ENCODE results near the gene KCNJ5.

GRCh38 chr11:128921793-128922192 is 30.6 kb downstream of the KCNJ5 start:
- TF ChIP-seq CTCF (IDR thresholded peaks at IDR 0.05; ENCODE audit: low read length) (no peak), EZH2 (IDR thresholded peaks at IDR 0.05; ENCODE audit: borderline replicate concordance, low read length) (no peak)
